GM23248 (cell line): ENCODE data around the gene MRPS15. TPM values are rescaled to one million over a fixed set of nuclear protein-coding genes. Genes with fewer than 3 reads are reported as not detected.
"Not testable (repeated sequence)": the region's sequence is repeated elsewhere in the genome, so short reads cannot be mapped to it uniquely, and the experiment has no call there.

ENCODE experiments used
- DNase-seq: peaks from one replicate; pipeline ENCODE4 v3.0.0-alpha.2; 2015
- H2AFZ ChIP-seq: fragments of 200-600 bp; sonication (generic); 2 replicates; pipeline ENCODE4 v1.6.1; 2016; ENCODE audit warnings: antibody characterized with exemption
- H3F3A ChIP-seq: fragments of 200-600 bp; sonication (generic); 2 replicates; pipeline ENCODE4 v1.6.1; 2016; ENCODE audit warnings: mild to moderate bottlenecking, antibody characterized with exemption, mixed run types; ENCODE audit not compliant: insufficient read depth
- H3K27ac ChIP-seq: fragments of 200-600 bp; sonication (generic); 2 replicates; pipeline ENCODE4 v1.5.1; 2016; ENCODE audit warnings: mild to moderate bottlenecking
- H3K27me3 ChIP-seq: fragments of 200-600 bp; sonication (generic); replicated peaks from 2 replicates; pipeline ENCODE4 v1.6.1; 2016; ENCODE audit warnings: mild to moderate bottlenecking; ENCODE audit not compliant: insufficient read depth
- H3K36me3 ChIP-seq: fragments of 200-600 bp; sonication (generic); 2 replicates; pipeline ENCODE4 v1.6.1; 2016; ENCODE audit warnings: low read depth, mild to moderate bottlenecking
- H3K4me1 ChIP-seq: fragments of 200-600 bp; sonication (generic); 2 replicates; pipeline ENCODE4 v1.6.1; 2016; ENCODE audit warnings: mild to moderate bottlenecking; ENCODE audit not compliant: insufficient read depth
- H3K4me2 ChIP-seq: fragments of 200-600 bp; sonication (generic); one replicate; pipeline ENCODE4 v1.6.1; 2016; ENCODE audit warnings: mild to moderate bottlenecking; ENCODE audit not compliant: unreplicated experiment
- H3K4me3 ChIP-seq: fragments of 200-600 bp; sonication (generic); 2 replicates; pipeline ENCODE4 v1.5.1; 2016; ENCODE audit warnings: mild to moderate bottlenecking
- H3K79me2 ChIP-seq: fragments of 200-600 bp; sonication (generic); 2 replicates; pipeline ENCODE4 v1.6.1; 2016; ENCODE audit warnings: mild to moderate bottlenecking; ENCODE audit not compliant: insufficient read depth
- H3K9ac ChIP-seq: fragments of 200-600 bp; sonication (generic); 2 replicates; pipeline ENCODE4 v1.6.1; 2016; ENCODE audit warnings: mild to moderate bottlenecking
- H3K9me2 ChIP-seq: fragments of 200-600 bp; sonication (generic); 2 replicates; pipeline ENCODE4 v1.6.1; 2016; ENCODE audit warnings: mixed run types, mild to moderate bottlenecking, moderate library complexity; ENCODE audit not compliant: insufficient read depth
- H3K9me3 ChIP-seq: fragments of 200-600 bp; sonication (generic); one replicate; pipeline ENCODE4 v1.6.1; 2017; ENCODE audit warnings: low read depth
- H4K20me1 ChIP-seq: fragments of 200-600 bp; sonication (generic); 2 replicates; pipeline ENCODE4 v1.6.0; 2016; ENCODE audit not compliant: insufficient read depth
- EZH2 ChIP-seq: fragments of 200-600 bp; sonication (generic); IDR thresholded peaks from 2 replicates; pipeline ENCODE4 v1.6.1; 2018; ENCODE audit warnings: antibody characterized with exemption, mild to moderate bottlenecking; ENCODE audit not compliant: insufficient read depth, poor library complexity, severe bottlenecking
- EZH2phosphoT487 ChIP-seq: fragments of 200-600 bp; sonication (generic); IDR thresholded peaks from 2 replicates; pipeline ENCODE4 v1.6.1; 2018; ENCODE audit warnings: antibody characterized with exemption, moderate library complexity, mild to moderate bottlenecking, low read depth; ENCODE audit not compliant: insufficient read depth
- WGBS, 2 experiments: methylation state at CpG; one replicate each; pipeline ENCODE4 v1.1.6; 2015 to 2017; ENCODE audit warnings: low lambda C conversion rate in 2 of 2, low coverage in 1 of 2; ENCODE audit errors: missing lambda C conversion rate in 2 of 2; 5-methylcytosine and 5-hydroxymethylcytosine counted together
- in situ Hi-C: fragments of 300-500 bp; cut with MboI; formaldehyde crosslinking; loops from 2 replicates; pipeline ENCODE4 v1.15.0; 2020
- polyA plus RNA-seq: library from polyadenylated mRNA; unstranded; fragments of >200 nt; fragmentation: Nextera tagmentation; extraction: Ambion mirVana; gene quantifications from 2 replicates; pipeline ENCODE4 v1.2.1, GENCODE V29; 2016
- total RNA-seq: library from RNA; depleted of rRNA; stranded (reverse); fragments of >200 nt; shearing (Covaris generic); gene quantifications from 2 replicates; pipeline ENCODE4 v1.2.3, GENCODE V29; 2014

The MRPS15 gene
- total and polyA plus RNA-seq, 2 experiments from 2014 or later = 53.7 to 107 TPM

DNA sequence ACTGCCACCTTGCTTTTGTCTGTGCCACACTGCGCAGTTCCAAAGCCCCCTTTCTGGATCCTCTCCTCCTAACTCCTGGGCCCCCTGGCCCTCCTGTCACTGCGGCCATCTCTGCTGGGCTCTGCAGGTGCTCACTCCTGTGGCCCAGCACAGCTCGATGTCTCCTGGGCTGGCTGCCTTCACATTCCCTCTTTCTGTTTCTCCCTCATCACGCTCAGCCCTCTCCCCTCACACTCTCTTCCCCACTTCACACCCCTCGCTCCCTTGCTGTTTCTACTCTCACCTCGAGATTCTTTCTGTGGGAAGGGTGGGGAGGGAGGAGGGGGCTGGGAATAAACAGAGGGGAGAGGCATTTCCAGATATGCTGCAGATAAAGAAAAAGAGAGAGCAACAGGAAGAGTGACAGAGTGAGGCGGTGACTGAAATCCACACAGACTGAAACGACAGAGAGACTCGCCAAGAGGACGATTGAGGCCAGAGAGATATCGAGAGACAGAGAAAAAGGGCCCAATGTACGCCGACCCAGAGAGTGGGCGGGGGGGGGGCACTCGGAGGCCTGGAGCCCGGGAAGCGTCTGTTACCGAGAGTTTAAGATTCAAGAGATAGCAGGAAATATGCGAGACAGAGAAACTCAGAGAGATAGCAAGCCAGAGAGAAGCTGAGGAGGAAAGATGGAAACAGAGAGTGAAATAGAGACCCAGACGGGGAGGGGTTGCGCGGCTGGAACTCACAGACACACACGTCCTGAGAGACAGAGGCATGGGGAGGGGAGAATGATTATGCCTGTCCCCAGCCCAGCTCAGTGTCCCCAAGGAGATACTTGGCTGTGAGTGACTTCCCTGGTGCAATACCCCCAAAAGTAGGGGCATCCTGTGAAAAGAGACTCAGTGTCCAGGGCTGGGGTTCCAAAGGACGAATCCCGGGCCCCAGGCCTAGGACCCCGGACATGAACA is 17.9 kb upstream of the MRPS15 start:
- Histone ChIP-seq H3K4me1 (no peaks in the 10 kb centered on the region), H3K79me2 (no peaks in the 10 kb centered on the region), H3K4me3 (no peak overlapping the region), H3K9me2 (no peaks in the 10 kb centered on the region), H2AFZ (no peak overlapping the region), H3K27ac (no peak overlapping the region), H3K9me3 (no peaks in the 10 kb centered on the region), H3F3A (no peaks in the 10 kb centered on the region), H3K4me2 (no peak overlapping the region), H4K20me1 (no peaks in the 10 kb centered on the region), H3K9ac (no peak overlapping the region), H3K36me3 (no peaks in the 10 kb centered on the region), H3K27me3 (peaks cover 14% of the 10 kb centered on the region; the same call in 1 of the 2 replicates)
- TF ChIP-seq EZH2phosphoT487 (no peak), EZH2 (no peak)
- in situ Hi-C loops = no loop called here
- 24 to 25% methylated on average over 26 of the region's 26 CpGs for WGBS, 2 experiments
- no peak for DNase-seq

DNA sequence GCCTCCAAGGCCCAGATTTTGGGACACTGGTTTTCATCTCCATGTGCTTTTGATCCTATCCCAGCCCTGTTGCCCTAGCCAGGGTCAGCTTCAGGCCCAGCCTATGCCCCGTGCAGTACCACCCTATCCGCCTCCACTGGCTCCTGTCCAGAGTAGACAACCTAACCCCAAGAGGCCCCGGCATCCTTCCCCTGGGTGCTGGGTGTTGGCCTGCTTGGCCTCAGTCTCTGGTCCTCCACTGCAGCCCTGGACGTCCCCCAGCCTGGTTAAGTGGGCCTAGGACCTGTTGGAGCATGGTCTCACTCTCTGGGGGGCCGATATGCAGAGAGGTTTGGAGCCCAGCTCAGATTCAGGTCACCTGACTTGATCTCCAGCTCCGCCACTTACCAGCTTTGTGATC is 16.9 kb upstream of the MRPS15 start:
- Histone ChIP-seq H3K4me1 (no peaks in the 10 kb centered on the region), H3K27ac (no peak overlapping the region), H3F3A (no peaks in the 10 kb centered on the region), H3K4me2 (no peak overlapping the region), H3K9me3 (no peaks in the 10 kb centered on the region), H3K27me3 (peaks cover 12% of the 10 kb centered on the region), H3K79me2 (no peaks in the 10 kb centered on the region), H2AFZ (no peak overlapping the region), H4K20me1 (no peaks in the 10 kb centered on the region), H3K36me3 (no peaks in the 10 kb centered on the region), H3K9ac (no peak overlapping the region), H3K4me3 (no peak overlapping the region), H3K9me2 (no peaks in the 10 kb centered on the region)
- TF ChIP-seq EZH2phosphoT487 (no peak), EZH2 (no peak)
- WGBS, 2 experiments = 50 to 54% methylated on average over 6 of the region's 6 CpGs
- in situ Hi-C loops = no loop called here
- DNase-seq = no peak

DNA sequence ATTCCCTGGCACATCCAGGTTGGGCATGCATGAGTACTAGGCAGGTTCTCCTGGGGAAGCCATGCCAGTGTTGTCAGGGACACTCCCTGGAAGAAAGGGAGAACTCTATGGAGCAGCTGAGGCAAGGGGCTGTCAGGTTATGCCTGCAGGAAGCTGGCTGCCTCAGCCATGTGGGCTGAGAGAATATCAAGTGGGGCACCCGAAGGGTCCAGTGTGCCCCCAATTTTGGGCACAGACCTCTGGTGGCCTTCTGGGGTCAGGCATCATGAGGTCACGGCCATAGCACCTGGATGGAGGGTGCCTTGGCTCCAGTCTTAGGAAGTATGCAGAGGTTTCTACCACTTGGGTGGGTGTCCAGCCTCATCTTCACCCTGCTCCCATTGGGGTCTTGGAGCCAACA is 16.0 kb upstream of the MRPS15 start:
- Histone ChIP-seq H3K4me3 (no peak overlapping the region), H3F3A (no peaks in the 10 kb centered on the region), H3K36me3 (no peaks in the 10 kb centered on the region), H3K9me2 (no peaks in the 10 kb centered on the region), H3K79me2 (no peaks in the 10 kb centered on the region), H3K9me3 (no peaks in the 10 kb centered on the region), H2AFZ (no peak overlapping the region), H3K4me1 (no peaks in the 10 kb centered on the region), H3K9ac (no peak overlapping the region), H3K27ac (no peak overlapping the region), H3K4me2 (no peak overlapping the region), H3K27me3 (peaks cover 11% of the 10 kb centered on the region), H4K20me1 (no peaks in the 10 kb centered on the region)
- WGBS, 2 experiments = 27 to 38% methylated on average over 2 of the region's 2 CpGs
- TF ChIP-seq EZH2phosphoT487 = no peak
- DNase-seq = no peak
- in situ Hi-C loops = no loop called here

DNA sequence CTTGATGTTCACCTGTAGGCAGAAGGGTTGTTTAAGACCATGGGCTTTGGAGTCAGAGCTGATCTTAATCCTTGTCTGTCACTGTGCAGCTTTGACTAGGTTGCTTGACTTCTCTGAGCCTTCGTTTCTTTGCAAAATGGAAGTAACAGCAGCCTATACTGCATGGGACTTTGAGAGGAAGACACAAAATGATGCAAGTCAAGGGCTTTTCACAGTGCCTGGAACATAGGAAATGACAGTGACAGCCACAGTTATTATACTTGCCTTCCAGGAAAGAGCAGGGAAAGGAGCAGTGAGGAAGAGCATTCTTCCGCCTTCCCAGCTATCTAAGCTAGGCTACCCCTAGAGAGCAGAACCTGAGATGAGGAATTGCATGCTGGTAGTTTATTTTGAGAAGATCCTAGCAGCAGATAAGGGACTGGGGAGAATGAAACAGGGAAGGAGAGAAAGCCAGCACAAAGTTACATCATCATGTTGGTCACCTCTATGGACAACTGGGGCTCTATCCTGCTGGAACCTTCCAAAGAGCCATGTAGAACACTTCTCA is 15.4 kb upstream of the MRPS15 start:
- no peak for DNase-seq
- Histone ChIP-seq H4K20me1 (no peaks in the 10 kb centered on the region), H2AFZ (no peak overlapping the region), H3K9me2 (no peaks in the 10 kb centered on the region), H3K4me2 (no peak overlapping the region), H3K27me3 (peaks cover 11% of the 10 kb centered on the region), H3K9ac (no peak overlapping the region), H3F3A (no peaks in the 10 kb centered on the region), H3K4me1 (no peaks in the 10 kb centered on the region), H3K4me3 (no peak overlapping the region), H3K9me3 (no peaks in the 10 kb centered on the region), H3K79me2 (no peaks in the 10 kb centered on the region), H3K27ac (no peak overlapping the region), H3K36me3 (no peaks in the 10 kb centered on the region)
- no peak for TF ChIP-seq EZH2
- no peak for TF ChIP-seq EZH2phosphoT487
- in situ Hi-C loops = no loop called here
- WGBS, 2 experiments = 62 to 74% methylated on average over 2 of the region's 2 CpGs

DNA sequence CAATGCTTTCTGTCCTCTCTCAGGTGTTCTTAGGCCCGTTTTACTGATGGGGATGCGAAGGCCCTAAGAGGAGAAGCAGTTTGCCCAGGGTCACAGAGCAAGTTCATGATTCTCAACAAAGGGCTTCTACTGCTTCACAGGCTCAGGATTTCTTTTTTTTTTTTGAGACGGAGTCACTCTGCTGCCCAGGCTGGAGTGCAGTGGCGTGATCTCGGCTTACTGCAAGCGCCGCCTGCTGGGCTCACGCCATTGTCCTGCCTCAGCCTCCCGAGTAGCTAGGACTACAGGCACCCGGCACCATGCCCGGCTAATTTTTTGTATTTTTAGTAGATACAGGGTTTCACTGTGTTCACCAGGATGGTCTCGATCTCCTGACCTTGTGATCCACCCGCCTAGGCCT is 13.4 kb upstream of the MRPS15 start:
- H3K4me1 ChIP-seq, H4K20me1 ChIP-seq, in situ Hi-C loops, H3K9ac ChIP-seq, H3K9me2 ChIP-seq, H2AFZ ChIP-seq, H3K27me3 ChIP-seq, H3F3A ChIP-seq, H3K36me3 ChIP-seq, H3K9me3 ChIP-seq, H3K4me2 ChIP-seq, H3K27ac ChIP-seq, DNase-seq, H3K79me2 ChIP-seq, H3K4me3 ChIP-seq: not testable (repeated sequence)
- 83 to 85% methylated on average over 13 of the region's 13 CpGs for WGBS, 2 experiments
